ENCODE measurements around the gene ZACN. TPM values are rescaled to one million over a fixed set of nuclear protein-coding genes. Genes with fewer than 3 reads are reported as not detected.

Gene ZACN
- polyA plus RNA-seq, 1 donor from 2014 or later = not detected

GRCh38 chr17:76124582-76125390 is 45.8 kb downstream of the ZACN start:
- TF ChIP-seq TAF1 (IDR thresholded peaks at IDR 0.05; ENCODE audit: low read depth) (no peak), MXI1 (conservative IDR thresholded peaks at IDR 0.05; ENCODE audit: poor library complexity, severe bottlenecking) (no peak), REST (IDR thresholded peaks at IDR 0.05; ENCODE audit: borderline replicate concordance) (no peak), SMC3 (conservative IDR thresholded peaks at IDR 0.05; ENCODE audit: poor library complexity) (no peak), EP300 (conservative IDR thresholded peaks at IDR 0.05; ENCODE audit: poor library complexity, severe bottlenecking) (no peak), POLR2AphosphoS5 (IDR thresholded peaks at IDR 0.05) (no peak), CTCF (IDR thresholded peaks at IDR 0.05; ENCODE audit: poor library complexity, severe bottlenecking) (no peak), RAD21 (conservative IDR thresholded peaks at IDR 0.05) (no peak), EZH2 (IDR thresholded peaks at IDR 0.05; ENCODE audit: borderline replicate concordance, insufficient read depth, low read length, poor library complexity, severe bottlenecking) (no peak)
- no peaks in the 10 kb centered on the region for H4K20me1 ChIP-seq (ENCODE audit: insufficient read depth)
- H3K36me3 ChIP-seq (ENCODE audit: insufficient read depth, low read length) = no peaks in the 10 kb centered on the region
- H2AFZ ChIP-seq (ENCODE audit: low read depth, low read length) = no peak overlapping the region
- no peak overlapping the region for H3K27ac ChIP-seq (ENCODE audit: low read length)
- H3K9me3 ChIP-seq (ENCODE audit: low read length) = no peaks in the 10 kb centered on the region
- H3K27me3 ChIP-seq (ENCODE audit: insufficient read depth, low read depth, low read length) = no peaks in the 10 kb centered on the region
- no peaks in the 10 kb centered on the region for H3K79me2 ChIP-seq (replicated peaks; ENCODE audit: insufficient read depth, low read length)
- H3K4me3 ChIP-seq (ENCODE audit: low read length) = no peak overlapping the region
- no peaks in the 10 kb centered on the region for H3F3A ChIP-seq (ENCODE audit: insufficient read depth, low read length, poor library complexity, severe bottlenecking)
- no peaks in the 10 kb centered on the region for H3K9me2 ChIP-seq (ENCODE audit: insufficient read depth, low read length)
- no peak overlapping the region for H3K4me2 ChIP-seq (ENCODE audit: low read length)
- H3K9ac ChIP-seq (ENCODE audit: low read length) = no peak overlapping the region

- no peak overlapping the region for H3K9ac ChIP-seq (ENCODE audit: low read length)
- no peaks in the 10 kb centered on the region for H3K79me2 ChIP-seq (replicated peaks; ENCODE audit: insufficient read depth, low read length)
- no peak overlapping the region for H3K4me2 ChIP-seq (ENCODE audit: low read length)
- H3K9me2 ChIP-seq (ENCODE audit: insufficient read depth, low read length) = no peaks in the 10 kb centered on the region
- H3K36me3 ChIP-seq (ENCODE audit: insufficient read depth, low read length) = no peaks in the 10 kb centered on the region
- no peaks in the 10 kb centered on the region for H4K20me1 ChIP-seq (ENCODE audit: insufficient read depth)
- no peak overlapping the region for H2AFZ ChIP-seq (ENCODE audit: low read depth, low read length)
- H3K9me3 ChIP-seq (ENCODE audit: low read length) = no peaks in the 10 kb centered on the region
- H3K27ac ChIP-seq (ENCODE audit: low read length) = no peak overlapping the region
- no peak overlapping the region for H3K4me3 ChIP-seq (ENCODE audit: low read length)
- no peaks in the 10 kb centered on the region for H3F3A ChIP-seq (ENCODE audit: insufficient read depth, low read length, poor library complexity, severe bottlenecking)
- H3K27me3 ChIP-seq (ENCODE audit: insufficient read depth, low read depth, low read length) = no peaks in the 10 kb centered on the region
- TF ChIP-seq REST (IDR thresholded peaks at IDR 0.05; ENCODE audit: borderline replicate concordance) = no peak
- no peak for TF ChIP-seq MXI1 (conservative IDR thresholded peaks at IDR 0.05; ENCODE audit: poor library complexity, severe bottlenecking)
- TF ChIP-seq RAD21 (conservative IDR thresholded peaks at IDR 0.05) = no peak
- no peak for TF ChIP-seq EP300 (conservative IDR thresholded peaks at IDR 0.05; ENCODE audit: poor library complexity, severe bottlenecking)
- TF ChIP-seq TAF1 (IDR thresholded peaks at IDR 0.05; ENCODE audit: low read depth) = no peak
Observed at GRCh38 chr17:76125391-76125675, 46.4 kb downstream of the ZACN start.

Data from neural cell (in vitro differentiated cells).